ENCODE measurements around the gene FABP1. TPM values are rescaled to one million over a fixed set of nuclear protein-coding genes. Genes with fewer than 3 reads are reported as not detected.

Gene FABP1
- total and polyA plus RNA-seq, 9 of the 15 experiments (the other 6 are each of a cell fraction or from before 2014, with no cell fraction given), result 0.64 TPM; not detected in 8

- TF ChIP-seq BCLAF1 (IDR thresholded peaks at IDR 0.05; ENCODE audit: borderline replicate concordance in 1 of 2, control insufficient read depth in 1 of 2, low read depth in 2 of 2, low read length in 1 of 2) (no peak), HDAC6 (IDR thresholded peaks at IDR 0.05; ENCODE audit: low read depth, low read length) (no peak)
Observed at GRCh38 chr2:88074150-88074549, 53.7 kb downstream of the FABP1 start (continued).

Small RNAs within 50 kb of the gene (microRNA-seq; reads per million reads assigned to microRNA genes)
- not detected for gene MIR4780 (ENCODE audit: borderline microRNAs expressed)

Small RNAs within 50 kb of the gene (small RNA-seq; reads per million reads assigned to genes)
- gene MIR4780, result not detected

Other genes starting within 250 kb of the FABP1 start
- 131 TPM in 1 of 2 replicates, not detected in the other for gene RNU2-63P, start 111.5 kb downstream of the FABP1 start, total RNA-seq (2014; rRNA removed)
- gene RNU2-63P, start 111.5 kb downstream of the FABP1 start, total RNA-seq (2014; rRNA removed; fragmentation: Illumina TruSeq; extraction: Trizol), result 236 and 253 TPM in 2 replicates
- gene RNU2-63P, start 111.5 kb downstream of the FABP1 start, total RNA-seq (2015; rRNA removed; fragmentation: Illumina TruSeq; extraction: Trizol), result 169 and 170 TPM in 2 replicates
- gene RNU2-63P, start 111.5 kb downstream of the FABP1 start, total RNA-seq (2021), result 33.0 and 34.0 TPM in 2 replicates
- 20.4 and 169 TPM in 2 replicates for gene RNU2-63P, start 111.5 kb downstream of the FABP1 start, polyA plus RNA-seq (2011; rRNA removed)
- not detected in 2 replicates for gene RNU2-63P, start 111.5 kb downstream of the FABP1 start, polyA plus RNA-seq (2014; fragmentation: Illumina TruSeq; extraction: Trizol)
- 1 to 10 TPM in 1 of 2 experiments, not detected in 1; 5.8 TPM for gene RNU2-63P, start 111.5 kb downstream of the FABP1 start, polyA plus RNA-seq (2014; fragmentation: Nextera tagmentation; extraction: Ambion mirVana)
- gene RNU2-63P, start 111.5 kb downstream of the FABP1 start, polyA plus RNA-seq (2014; rRNA removed), result not detected in 2 replicates
- 2.0 and 2.2 TPM in 2 replicates for gene KRCC1, start 72.3 kb downstream of the FABP1 start, total RNA-seq (2014; rRNA removed)
- gene KRCC1, start 72.3 kb downstream of the FABP1 start, total RNA-seq (2014; rRNA removed; fragmentation: Illumina TruSeq; extraction: Trizol), result 4.3 and 4.7 TPM in 2 replicates
- 4.0 and 5.3 TPM in 2 replicates for gene KRCC1, start 72.3 kb downstream of the FABP1 start, total RNA-seq (2015; rRNA removed; fragmentation: Illumina TruSeq; extraction: Trizol)
- 1.9 and 2.0 TPM in 2 replicates for gene KRCC1, start 72.3 kb downstream of the FABP1 start, total RNA-seq (2021)
- gene KRCC1, start 72.3 kb downstream of the FABP1 start, polyA plus RNA-seq (2011; rRNA removed), result 4.6 and 6.0 TPM in 2 replicates
- 3.1 and 4.7 TPM in 2 replicates for gene KRCC1, start 72.3 kb downstream of the FABP1 start, polyA plus RNA-seq (2014; fragmentation: Illumina TruSeq; extraction: Trizol)
- 1 to 10 TPM; 2.1 TPM for gene KRCC1, start 72.3 kb downstream of the FABP1 start, polyA plus RNA-seq (2014; fragmentation: Nextera tagmentation; extraction: Ambion mirVana)
- gene KRCC1, start 72.3 kb downstream of the FABP1 start, polyA plus RNA-seq (2014; rRNA removed), result 2.2 and 3.3 TPM in 2 replicates
- not detected in 2 replicates for gene SMYD1, start 60.2 kb downstream of the FABP1 start, total RNA-seq (2014; rRNA removed)
- not detected in 2 replicates for gene SMYD1, start 60.2 kb downstream of the FABP1 start, total RNA-seq (2014; rRNA removed; fragmentation: Illumina TruSeq; extraction: Trizol)
- not detected in 2 replicates for gene SMYD1, start 60.2 kb downstream of the FABP1 start, total RNA-seq (2015; rRNA removed; fragmentation: Illumina TruSeq; extraction: Trizol)
- gene SMYD1, start 60.2 kb downstream of the FABP1 start, total RNA-seq (2021), result not detected in 2 replicates
- gene SMYD1, start 60.2 kb downstream of the FABP1 start, polyA plus RNA-seq (2011; rRNA removed), result not detected in 2 replicates
- not detected in 2 replicates for gene SMYD1, start 60.2 kb downstream of the FABP1 start, polyA plus RNA-seq (2014; fragmentation: Illumina TruSeq; extraction: Trizol)
- not detected for gene SMYD1, start 60.2 kb downstream of the FABP1 start, polyA plus RNA-seq (2014; fragmentation: Nextera tagmentation; extraction: Ambion mirVana)
- not detected in 2 replicates for gene SMYD1, start 60.2 kb downstream of the FABP1 start, polyA plus RNA-seq (2014; rRNA removed)
- gene THNSL2, start 42.3 kb upstream of the FABP1 start, total RNA-seq (2014; rRNA removed), result not detected in 2 replicates
- not detected in 2 replicates for gene THNSL2, start 42.3 kb upstream of the FABP1 start, total RNA-seq (2014; rRNA removed; fragmentation: Illumina TruSeq; extraction: Trizol)
- gene THNSL2, start 42.3 kb upstream of the FABP1 start, total RNA-seq (2015; rRNA removed; fragmentation: Illumina TruSeq; extraction: Trizol), result not detected in 2 replicates
- gene THNSL2, start 42.3 kb upstream of the FABP1 start, total RNA-seq (2021), result 0.54 TPM in 1 of 2 replicates, not detected in the other
- not detected in 2 replicates for gene THNSL2, start 42.3 kb upstream of the FABP1 start, polyA plus RNA-seq (2011; rRNA removed)
- not detected in 2 replicates for gene THNSL2, start 42.3 kb upstream of the FABP1 start, polyA plus RNA-seq (2014; fragmentation: Illumina TruSeq; extraction: Trizol)
- not detected for gene THNSL2, start 42.3 kb upstream of the FABP1 start, polyA plus RNA-seq (2014; fragmentation: Nextera tagmentation; extraction: Ambion mirVana)
- not detected in 2 replicates for gene THNSL2, start 42.3 kb upstream of the FABP1 start, polyA plus RNA-seq (2014; rRNA removed)

Measured in K562 (cell line).